Neural progenitor cell (in vitro differentiated cells): ENCODE results near the gene IRX3. TPM values are rescaled to one million over a fixed set of nuclear protein-coding genes. Genes with fewer than 3 reads are reported as not detected.

Source experiments
- DNase-seq: peaks from one replicate; pipeline ENCODE4 v3.0.0-alpha.2; 2016; ENCODE audit warnings: low spot score
- H2AFZ ChIP-seq: fragments of 200-600 bp; sonication (generic); replicated peaks from 2 replicates; pipeline ENCODE4 v1.6.1; 2016; ENCODE audit warnings: antibody characterized with exemption
- H3F3A ChIP-seq: fragments of 200-600 bp; sonication (generic); 2 replicates; pipeline ENCODE4 v1.6.1; 2016; ENCODE audit warnings: antibody characterized with exemption, low read depth
- H3K27ac ChIP-seq: fragments of 200-600 bp; sonication (generic); 2 replicates; pipeline ENCODE4 v1.5.1; 2016; ENCODE audit warnings: mild to moderate bottlenecking
- H3K27me3 ChIP-seq: fragments of 200-600 bp; sonication (generic); 2 replicates; pipeline ENCODE4 v1.6.1; 2016; ENCODE audit warnings: mild to moderate bottlenecking, moderate library complexity
- H3K36me3 ChIP-seq: fragments of 200-600 bp; sonication (generic); 2 replicates; pipeline ENCODE4 v1.5.1; 2016
- H3K4me1 ChIP-seq: fragments of 200-600 bp; sonication (generic); 2 replicates; pipeline ENCODE4 v1.6.1; 2016; ENCODE audit warnings: mixed run types
- H3K4me2 ChIP-seq: fragments of 200-600 bp; sonication (generic); 2 replicates; pipeline ENCODE4 v1.6.1; 2016
- H3K4me3 ChIP-seq: fragments of 200-600 bp; sonication (generic); 2 replicates; pipeline ENCODE4 v1.5.1; 2016
- H3K79me2 ChIP-seq: fragments of 200-600 bp; sonication (generic); 2 replicates; pipeline ENCODE4 v1.6.1; 2016; ENCODE audit warnings: low read depth
- H3K9ac ChIP-seq: fragments of 200-600 bp; sonication (generic); 2 replicates; pipeline ENCODE4 v1.6.1; 2016
- H3K9me3 ChIP-seq: fragments of 200-600 bp; sonication (generic); 2 replicates; pipeline ENCODE4 v1.5.1; 2016; ENCODE audit warnings: low read depth
- H4K20me1 ChIP-seq: fragments of 200-600 bp; sonication (generic); 2 replicates; pipeline ENCODE4 v1.6.1; 2016; ENCODE audit warnings: low read depth
- H3K27ac Mint-ChIP-seq: 3 replicates; pipeline ENCODE4 v1.8.0; 2021; ENCODE audit warnings: mixed read lengths
- H3K27me3 Mint-ChIP-seq: 2 replicates; pipeline ENCODE4 v1.8.0; 2022; ENCODE audit warnings: low read depth, mild to moderate bottlenecking, inconsistent platforms, moderate library complexity, mixed read lengths; ENCODE audit not compliant: insufficient read depth
- H3K36me3 Mint-ChIP-seq: 3 replicates; pipeline ENCODE4 v1.8.0; 2021; ENCODE audit warnings: mixed read lengths
- H3K4me1 Mint-ChIP-seq: 3 replicates; pipeline ENCODE4 v1.8.0; 2021; ENCODE audit warnings: mixed read lengths
- H3K4me3 Mint-ChIP-seq: 3 replicates; pipeline ENCODE4 v1.8.0; 2021; ENCODE audit warnings: mild to moderate bottlenecking, moderate library complexity, mixed read lengths
- H3K9me3 Mint-ChIP-seq: 3 replicates; pipeline ENCODE4 v1.8.0; 2020; ENCODE audit warnings: mixed read lengths
- CTCF ChIP-seq: fragments of 200-600 bp; sonication (generic); IDR thresholded peaks from 2 replicates; pipeline ENCODE4 v1.5.1; 2017; ENCODE audit warnings: antibody characterized with exemption, mild to moderate bottlenecking
- EZH2 ChIP-seq: fragments of 200-600 bp; sonication (generic); IDR thresholded peaks from 2 replicates; pipeline ENCODE4 v1.6.1; 2017; ENCODE audit warnings: antibody characterized with exemption, mild to moderate bottlenecking, moderate library complexity
- EZH2phosphoT487 ChIP-seq: fragments of 200-600 bp; sonication (generic); IDR thresholded peaks from 2 replicates; pipeline ENCODE4 v1.6.1; 2017; ENCODE audit warnings: antibody characterized with exemption
- total RNA-seq: library from RNA; depleted of rRNA; stranded (reverse); fragments of >200 nt; gene quantifications from 2 replicates; pipeline ENCODE4 v1.2.3, GENCODE V29; 2015; ENCODE audit warnings: low replicate concordance

IRX3 gene
- total RNA-seq, result 4.6 and 9.1 TPM in 2 replicates

- TF ChIP-seq EZH2phosphoT487, result no peak
- no peak for TF ChIP-seq CTCF
- no peak for TF ChIP-seq EZH2
- peak within 1 kb of the TSS; percentile 80 for H2AFZ ChIP-seq
- H3K9me3 ChIP-seq, result no peaks in the 10 kb centered on the region
- DNase-seq, result peak; percentile 92
- peaks cover 89% of the 10 kb centered on the region for H3K27me3 ChIP-seq
- peaks cover 57% of the 10 kb centered on the region for H4K20me1 ChIP-seq
- peaks cover 51% of the 10 kb centered on the region for H3K4me1 ChIP-seq
- no peaks in the 10 kb centered on the region for H3K36me3 ChIP-seq
- Mint-ChIP-seq H3K4me1 (peaks cover 37% of the 10 kb centered on the region), H3K27ac (peak within 1 kb of the TSS; percentile 50), H3K36me3 (peaks cover 12% of the 10 kb centered on the region), H3K9me3 (no peaks in the 10 kb centered on the region), H3K27me3 (peaks cover 59% of the 10 kb centered on the region), H3K4me3 (peak within 1 kb of the TSS; percentile 95)
- peak within 1 kb of the TSS; percentile 53 for H3K27ac ChIP-seq
- H3K4me3 ChIP-seq, result peak within 1 kb of the TSS; percentile 55
- H3K79me2 ChIP-seq, result peaks cover 9% of the 10 kb centered on the region
- no peak within 1 kb of the TSS for H3K9ac ChIP-seq
- H3K4me2 ChIP-seq, result peak within 1 kb of the TSS; percentile 98
- peaks cover 64% of the 10 kb centered on the region for H3F3A ChIP-seq
These were observed at the start of gene IRX3 for GRCh38 chr16:54286366-54287130. TSS of gene IRX3 (minus strand) at chr16:54286787. CDS start at chr16:54286050, 737 bp downstream.

GRCh38 chr16:54335230-54335629 lies 48.6 kb upstream of the IRX3 start:
- peaks cover 11% of the 10 kb centered on the region for H3K27me3 Mint-ChIP-seq
- TF ChIP-seq EZH2 (no peak), EZH2phosphoT487 (no peak), CTCF (no peak)
- H3K4me2 ChIP-seq, result no peak overlapping the region

GRCh38 chr16:54334208-54334607 lies 47.6 kb upstream of the IRX3 start:
- no peak for TF ChIP-seq EZH2
- TF ChIP-seq CTCF, result no peak
- no peak for TF ChIP-seq EZH2phosphoT487
- no peak overlapping the region for H3K9ac ChIP-seq
- peaks cover 24% of the 10 kb centered on the region for H3F3A ChIP-seq
- H3K4me1 ChIP-seq, result peaks cover 27% of the 10 kb centered on the region
- peaks cover 11% of the 10 kb centered on the region for H3K27me3 Mint-ChIP-seq
- no peak overlapping the region for H2AFZ ChIP-seq
- H3K27ac Mint-ChIP-seq, result no peak overlapping the region
- H3K36me3 Mint-ChIP-seq, result no peaks in the 10 kb centered on the region
- no peaks in the 10 kb centered on the region for H3K79me2 ChIP-seq
- H3K4me3 ChIP-seq, result no peak overlapping the region
- H3K36me3 ChIP-seq, result no peaks in the 10 kb centered on the region
- no peaks in the 10 kb centered on the region for H4K20me1 ChIP-seq
- H3K27me3 ChIP-seq, result no peaks in the 10 kb centered on the region
- no peak overlapping the region for H3K4me3 Mint-ChIP-seq
- no peak overlapping the region for H3K4me2 ChIP-seq
- H3K9me3 ChIP-seq, result no peaks in the 10 kb centered on the region
- H3K4me1 Mint-ChIP-seq, result peaks cover 22% of the 10 kb centered on the region
- H3K9me3 Mint-ChIP-seq, result peaks cover under 1% of the 10 kb centered on the region
- no peak overlapping the region for H3K27ac ChIP-seq
- DNase-seq, result no peak

More at GRCh38 chr16:54335230-54335629, 48.6 kb upstream of the IRX3 start:
- Histone ChIP-seq H3K27ac (no peak overlapping the region), H3K27me3 (no peaks in the 10 kb centered on the region), H2AFZ (no peak overlapping the region), H3K36me3 (no peaks in the 10 kb centered on the region), H3K9me3 (no peaks in the 10 kb centered on the region), H4K20me1 (no peaks in the 10 kb centered on the region), H3K4me3 (no peak overlapping the region), H3K9ac (no peak overlapping the region), H3K79me2 (no peaks in the 10 kb centered on the region), H3K4me1 (peaks cover 25% of the 10 kb centered on the region), H3F3A (peaks cover 20% of the 10 kb centered on the region)
- DNase-seq, result no peak
- no peak overlapping the region for H3K4me3 Mint-ChIP-seq
- no peak overlapping the region for H3K27ac Mint-ChIP-seq
- H3K9me3 Mint-ChIP-seq, result peaks cover 3% of the 10 kb centered on the region
- H3K4me1 Mint-ChIP-seq, result peaks cover 20% of the 10 kb centered on the region
- H3K36me3 Mint-ChIP-seq, result no peaks in the 10 kb centered on the region
